WTC11 (cell line): ENCODE data around the gene TF. TPM values are rescaled to one million over a fixed set of nuclear protein-coding genes. Genes with fewer than 3 reads are reported as not detected.

Source experiments
- ATAC-seq: fragments of 200-7000 bp; cut with Tn5 transposase; 2 replicates; pipeline ENCODE4 v1.10.0; 2021; ENCODE audit warnings: mild to moderate bottlenecking, moderate library complexity
- CTCF ChIA-PET: fragments of 300-600 bp; sonication (Branson Sonifier 250); formaldehyde crosslinking; loops from one replicate; lab custom pipeline; 2021; ENCODE audit warnings: antibody characterized with exemption; lab: Charles Lee
- POLR2A ChIA-PET: fragments of 350-600 bp; sonication (Branson Sonifier 250); formaldehyde crosslinking; loops from one replicate; lab custom pipeline; 2021; ENCODE audit warnings: antibody characterized with exemption; lab: Charles Lee
- DNase-seq: peaks from one replicate; pipeline ENCODE4 v3.0.0; 2021; ENCODE audit warnings: low spot score
- H3K27ac Mint-ChIP-seq: 2 replicates; pipeline ENCODE4 v1.8.0; 2021; ENCODE audit warnings: mixed read lengths
- H3K27me3 Mint-ChIP-seq: 2 replicates; pipeline ENCODE4 v1.8.0; 2021; ENCODE audit warnings: low read depth, mild to moderate bottlenecking, moderate library complexity, mixed read lengths
- H3K36me3 Mint-ChIP-seq: 2 replicates; pipeline ENCODE4 v1.8.0; 2021; ENCODE audit warnings: mixed read lengths
- H3K4me1 Mint-ChIP-seq: 2 replicates; pipeline ENCODE4 v1.8.0; 2022; ENCODE audit warnings: mixed read lengths
- H3K4me3 Mint-ChIP-seq: 2 replicates; pipeline ENCODE4 v1.8.0; 2021; ENCODE audit warnings: mild to moderate bottlenecking, moderate library complexity, mixed read lengths
- H3K9me3 Mint-ChIP-seq: 2 replicates; pipeline ENCODE4 v1.8.0; 2021; ENCODE audit warnings: mixed read lengths
- CREB1 ChIP-seq: sonication (generic); formaldehyde crosslinking; IDR thresholded peaks from 2 replicates; pipeline ENCODE4 v1.8.0; 2023; ENCODE audit warnings: mild to moderate bottlenecking, missing genetic modification reagents
- ESRRA ChIP-seq: sonication (generic); formaldehyde crosslinking; IDR thresholded peaks from 2 replicates; pipeline ENCODE4 v1.8.1; 2022; ENCODE audit warnings: mild to moderate bottlenecking, missing genetic modification reagents, borderline replicate concordance
- IRF1 ChIP-seq: sonication (generic); formaldehyde crosslinking; IDR thresholded peaks from 2 replicates; pipeline ENCODE4 v1.8.0; 2023; ENCODE audit warnings: missing genetic modification reagents
- NR1H2 ChIP-seq: sonication (generic); formaldehyde crosslinking; IDR thresholded peaks from 2 replicates; pipeline ENCODE4 v1.9.0; 2021; ENCODE audit warnings: mild to moderate bottlenecking, moderate library complexity, missing genetic modification reagents
- NR3C1 ChIP-seq: sonication (generic); formaldehyde crosslinking; conservative IDR thresholded peaks from 2 replicates; pipeline ENCODE4 v1.8.1; 2023; ENCODE audit warnings: low read depth, mild to moderate bottlenecking, missing genetic modification reagents
- PREB ChIP-seq: sonication (generic); formaldehyde crosslinking; IDR thresholded peaks from 2 replicates; pipeline ENCODE4 v1.8.1; 2022; ENCODE audit warnings: mild to moderate bottlenecking, missing genetic modification reagents, moderate library complexity, borderline replicate concordance
- STAT6 ChIP-seq: sonication (generic); formaldehyde crosslinking; conservative IDR thresholded peaks from 2 replicates; pipeline ENCODE4 v1.8.1; 2023; ENCODE audit warnings: mild to moderate bottlenecking, low read depth, missing genetic modification reagents, moderate library complexity
- total RNA-seq: library from RNA; stranded (reverse); gene quantifications from 3 replicates; pipeline ENCODE4 v1.2.3, GENCODE V29; 2021
- TF ChIP-seq, protein P1 (sequence below): sonication (generic); formaldehyde crosslinking; IDR thresholded peaks from 2 replicates; pipeline ENCODE4 v1.8.0; 2023; ENCODE audit warnings: missing genetic modification reagents, mild to moderate bottlenecking, borderline replicate concordance
- TF ChIP-seq, protein P2 (sequence below): sonication (generic); formaldehyde crosslinking; IDR thresholded peaks from 2 replicates; pipeline ENCODE4 v1.8.1; 2023; ENCODE audit warnings: mild to moderate bottlenecking, moderate library complexity, missing genetic modification reagents
- TF ChIP-seq, protein P3 (sequence below): sonication (generic); formaldehyde crosslinking; conservative IDR thresholded peaks from 2 replicates; pipeline ENCODE4 v1.8.1; 2022; ENCODE audit warnings: mild to moderate bottlenecking, missing genetic modification reagents

TF gene
- total RNA-seq, 1 experiment from 2014 or later, result 9.3 TPM

DNA sequence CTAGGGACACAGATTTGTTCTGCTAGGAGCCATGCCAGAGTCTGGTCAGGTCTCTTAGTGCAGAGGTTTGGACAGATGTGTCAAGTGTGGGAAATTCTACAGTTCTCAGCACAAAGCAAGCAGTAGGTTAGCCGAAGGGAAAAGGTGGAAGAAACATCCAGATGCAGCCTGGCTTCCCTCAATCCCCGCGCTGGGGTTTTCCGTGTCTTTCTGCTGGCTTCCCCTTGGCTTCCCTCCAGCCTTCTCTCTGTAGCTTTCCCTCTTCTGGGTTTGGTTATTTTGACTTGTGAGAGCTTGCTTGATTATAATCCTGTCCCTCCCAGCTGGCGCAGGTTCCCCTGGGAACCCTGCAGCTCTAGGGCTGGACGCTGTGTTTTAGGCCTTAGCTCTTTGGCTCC lies 4.1 kb downstream of the TF start:
- peaks cover 5% of the 10 kb centered on the region; the same call in 1 of the 2 replicates for H3K4me1 Mint-ChIP-seq
- ChIA-PET POLR2A (no interaction called here), CTCF (no interaction called here)
- no peak for DNase-seq
- ATAC-seq, result no peak
- TF ChIP-seq PREB, result no peak
- TF ChIP-seq NR1H2 (CRISPR knock-in tag), result no peak
- TF ChIP-seq, protein P1, sequence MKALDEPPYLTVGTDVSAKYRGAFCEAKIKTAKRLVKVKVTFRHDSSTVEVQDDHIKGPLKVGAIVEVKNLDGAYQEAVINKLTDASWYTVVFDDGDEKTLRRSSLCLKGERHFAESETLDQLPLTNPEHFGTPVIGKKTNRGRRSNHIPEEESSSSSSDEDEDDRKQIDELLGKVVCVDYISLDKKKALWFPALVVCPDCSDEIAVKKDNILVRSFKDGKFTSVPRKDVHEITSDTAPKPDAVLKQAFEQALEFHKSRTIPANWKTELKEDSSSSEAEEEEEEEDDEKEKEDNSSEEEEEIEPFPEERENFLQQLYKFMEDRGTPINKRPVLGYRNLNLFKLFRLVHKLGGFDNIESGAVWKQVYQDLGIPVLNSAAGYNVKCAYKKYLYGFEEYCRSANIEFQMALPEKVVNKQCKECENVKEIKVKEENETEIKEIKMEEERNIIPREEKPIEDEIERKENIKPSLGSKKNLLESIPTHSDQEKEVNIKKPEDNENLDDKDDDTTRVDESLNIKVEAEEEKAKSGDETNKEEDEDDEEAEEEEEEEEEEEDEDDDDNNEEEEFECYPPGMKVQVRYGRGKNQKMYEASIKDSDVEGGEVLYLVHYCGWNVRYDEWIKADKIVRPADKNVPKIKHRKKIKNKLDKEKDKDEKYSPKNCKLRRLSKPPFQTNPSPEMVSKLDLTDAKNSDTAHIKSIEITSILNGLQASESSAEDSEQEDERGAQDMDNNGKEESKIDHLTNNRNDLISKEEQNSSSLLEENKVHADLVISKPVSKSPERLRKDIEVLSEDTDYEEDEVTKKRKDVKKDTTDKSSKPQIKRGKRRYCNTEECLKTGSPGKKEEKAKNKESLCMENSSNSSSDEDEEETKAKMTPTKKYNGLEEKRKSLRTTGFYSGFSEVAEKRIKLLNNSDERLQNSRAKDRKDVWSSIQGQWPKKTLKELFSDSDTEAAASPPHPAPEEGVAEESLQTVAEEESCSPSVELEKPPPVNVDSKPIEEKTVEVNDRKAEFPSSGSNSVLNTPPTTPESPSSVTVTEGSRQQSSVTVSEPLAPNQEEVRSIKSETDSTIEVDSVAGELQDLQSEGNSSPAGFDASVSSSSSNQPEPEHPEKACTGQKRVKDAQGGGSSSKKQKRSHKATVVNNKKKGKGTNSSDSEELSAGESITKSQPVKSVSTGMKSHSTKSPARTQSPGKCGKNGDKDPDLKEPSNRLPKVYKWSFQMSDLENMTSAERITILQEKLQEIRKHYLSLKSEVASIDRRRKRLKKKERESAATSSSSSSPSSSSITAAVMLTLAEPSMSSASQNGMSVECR, result no peak
- no peak for TF ChIP-seq NR3C1 (CRISPR knock-in tag)
- TF ChIP-seq IRF1 (CRISPR knock-in tag), result no peak
- TF ChIP-seq, protein P2, sequence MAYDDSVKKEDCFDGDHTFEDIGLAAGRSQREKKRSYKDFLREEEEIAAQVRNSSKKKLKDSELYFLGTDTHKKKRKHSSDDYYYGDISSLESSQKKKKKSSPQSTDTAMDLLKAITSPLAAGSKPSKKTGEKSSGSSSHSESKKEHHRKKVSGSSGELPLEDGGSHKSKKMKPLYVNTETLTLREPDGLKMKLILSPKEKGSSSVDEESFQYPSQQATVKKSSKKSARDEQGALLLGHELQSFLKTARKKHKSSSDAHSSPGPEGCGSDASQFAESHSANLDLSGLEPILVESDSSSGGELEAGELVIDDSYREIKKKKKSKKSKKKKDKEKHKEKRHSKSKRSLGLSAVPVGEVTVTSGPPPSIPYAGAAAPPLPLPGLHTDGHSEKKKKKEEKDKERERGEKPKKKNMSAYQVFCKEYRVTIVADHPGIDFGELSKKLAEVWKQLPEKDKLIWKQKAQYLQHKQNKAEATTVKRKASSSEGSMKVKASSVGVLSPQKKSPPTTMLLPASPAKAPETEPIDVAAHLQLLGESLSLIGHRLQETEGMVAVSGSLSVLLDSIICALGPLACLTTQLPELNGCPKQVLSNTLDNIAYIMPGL, result no peak
- TF ChIP-seq, protein P3, sequence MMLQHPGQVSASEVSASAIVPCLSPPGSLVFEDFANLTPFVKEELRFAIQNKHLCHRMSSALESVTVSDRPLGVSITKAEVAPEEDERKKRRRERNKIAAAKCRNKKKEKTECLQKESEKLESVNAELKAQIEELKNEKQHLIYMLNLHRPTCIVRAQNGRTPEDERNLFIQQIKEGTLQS (CRISPR knock-in tag), result no peak
- H3K27ac Mint-ChIP-seq, result no peak overlapping the region
- peaks cover 27% of the 10 kb centered on the region for H3K27me3 Mint-ChIP-seq
- no peaks in the 10 kb centered on the region for H3K36me3 Mint-ChIP-seq
- H3K9me3 Mint-ChIP-seq, result no peaks in the 10 kb centered on the region
- H3K4me3 Mint-ChIP-seq, result no peak overlapping the region

- ChIA-PET CTCF (no interaction called here), POLR2A (no interaction called here)
- Mint-ChIP-seq H3K27ac (no peak overlapping the region), H3K4me1 (peaks cover 8% of the 10 kb centered on the region), H3K4me3 (no peak overlapping the region), H3K36me3 (no peaks in the 10 kb centered on the region), H3K27me3 (no peaks in the 10 kb centered on the region; the same call in 1 of the 2 replicates), H3K9me3 (no peaks in the 10 kb centered on the region)
- DNase-seq (no peak), ATAC-seq (no peak)
- TF ChIP-seq STAT6 (no peak), ESRRA (CRISPR knock-in tag) (no peak), CREB1 (no peak)
These were observed 7.0 kb downstream of the TF start for GRCh38 chr3:133753107-133753778.
